A549 (cell line): Measurements from ENCODE around the gene DGKD. TPM values are rescaled to one million over a fixed set of nuclear protein-coding genes. Genes with fewer than 3 reads are reported as not detected.
A peak's percentile ranks its signal among the peaks of the same experiment; 100 is the strongest.

ENCODE experiments used
- ATAC-seq, 2 experiments: fragments of 200-7000 bp in 1 of 2; fragments of >200 bp in 1 of 2; cut with Nextera tagmentation in 1 of 2; cut with Tn5 transposase in 1 of 2; 3 replicates each; pipeline versions ENCODE4 v1.8.0 to v1.9.1; 2018 to 2020; ENCODE audit warnings: mild to moderate bottlenecking in 1 of 2, moderate library complexity in 1 of 2
- CTCF ChIA-PET: fragments of 300-600 bp; sonication (Branson Sonifier 250); formaldehyde crosslinking; extraction: SDS; loops from one replicate; lab custom pipeline; 2021; ENCODE audit warnings: antibody characterized with exemption, inconsistent platforms; lab: Yijun Ruan, JAX
- POLR2A ChIA-PET: fragments of 350-600 bp; formaldehyde crosslinking; extraction: SDS; loops from one replicate; lab custom pipeline; 2021; ENCODE audit warnings: antibody characterized with exemption, inconsistent platforms; lab: Yijun Ruan, JAX
- DNase-seq, 2 experiments: peaks; one replicate each; pipeline versions ENCODE4 v3.0.0 to v3.0.0-alpha.2; 2011 to 2016; ENCODE audit warnings: low read depth in 1 of 2, low spot score in 1 of 2
- FAIRE-seq: peaks from 2 replicates; lab custom pipeline; 2011; peaks lifted over from hg19 to GRCh38; lab: Jason Lieb, UNC
- H3K27ac ChIP-seq, 2 experiments: fragments of >200 bp; sonication (Bioruptor Twin); formaldehyde crosslinking; 3 replicates each; pipeline ENCODE4 v1.5.1; 2016 to 2017
- H3K4me1 ChIP-seq: fragments of >200 bp; sonication (Bioruptor Twin); formaldehyde crosslinking; 3 replicates; pipeline ENCODE4 v1.6.1; 2016
- H3K4me2 ChIP-seq: fragments of >200 bp; sonication (Bioruptor Twin); formaldehyde crosslinking; 3 replicates; pipeline ENCODE4 v1.6.1; 2016
- H3K4me3 ChIP-seq: fragments of >200 bp; sonication (Bioruptor Twin); formaldehyde crosslinking; 3 replicates; pipeline ENCODE4 v1.5.1; 2016
- H3K9me3 ChIP-seq: fragments of >200 bp; sonication (Bioruptor Twin); formaldehyde crosslinking; 3 replicates; pipeline ENCODE4 v1.6.1; 2016
- BHLHE40 ChIP-seq: IDR thresholded peaks from 2 replicates; pipeline ENCODE4 v1.6.1; 2012; ENCODE audit warnings: low read depth, low read length, inconsistent platforms
- CBX2 ChIP-seq: fragments of 200-600 bp; sonication (generic); IDR thresholded peaks from 2 replicates; pipeline ENCODE4 v1.6.1; 2016; ENCODE audit warnings: low read depth, mild to moderate bottlenecking, borderline replicate concordance
- CEBPB ChIP-seq, 2 experiments: fragments of >200 bp in 1 of 2; sonication (Bioruptor Twin) in 1 of 2; formaldehyde crosslinking in 1 of 2; IDR thresholded peaks; 2 replicates each; pipeline ENCODE4 v1.6.1; 2012 to 2016
- EHF ChIP-seq: fragments of 250-450 bp; sonication (Bioruptor Pico); IDR thresholded peaks from 2 replicates; pipeline ENCODE4 v1.5.0; 2020; ENCODE audit warnings: mild to moderate bottlenecking
- EP300 ChIP-seq, 2 experiments: fragments of >200 bp; sonication (Bioruptor Twin); formaldehyde crosslinking; IDR thresholded peaks; 2 replicates in 1 of 2; 3 replicates in 1 of 2; pipeline ENCODE4 v1.6.1; 2016 to 2017
- FOXS1 ChIP-seq: fragments of 250-450 bp; sonication (Bioruptor Pico); IDR thresholded peaks from 2 replicates; pipeline ENCODE4 v1.5.0; 2020; ENCODE audit warnings: mild to moderate bottlenecking, moderate library complexity
- GATA3 ChIP-seq: IDR thresholded peaks from 2 replicates; pipeline ENCODE4 v1.6.1; 2012; ENCODE audit warnings: borderline replicate concordance
- HDAC2 ChIP-seq: fragments of 200-600 bp; sonication (generic); IDR thresholded peaks from 2 replicates; pipeline ENCODE4 v1.6.1; 2016
- HOXA7 ChIP-seq: fragments of 250-450 bp; sonication (Bioruptor Pico); IDR thresholded peaks from 2 replicates; pipeline ENCODE4 v1.5.0; 2020; ENCODE audit warnings: mild to moderate bottlenecking, moderate library complexity
- HOXB13 ChIP-seq: fragments of 250-450 bp; sonication (Bioruptor Pico); IDR thresholded peaks from 2 replicates; pipeline ENCODE4 v1.5.0; 2020; ENCODE audit warnings: low read depth, mild to moderate bottlenecking, moderate library complexity
- HOXB5 ChIP-seq: fragments of 250-450 bp; sonication (Bioruptor Pico); IDR thresholded peaks from 2 replicates; pipeline ENCODE4 v1.5.0; 2020; ENCODE audit warnings: mild to moderate bottlenecking, moderate library complexity
- JUN ChIP-seq, 2 experiments: fragments of >200 bp; sonication (Bioruptor Twin); formaldehyde crosslinking; IDR thresholded peaks; 2 replicates in 1 of 2; 3 replicates in 1 of 2; pipeline ENCODE4 v1.6.1; 2016 to 2017
- JUNB ChIP-seq: fragments of >200 bp; sonication (Bioruptor Twin); formaldehyde crosslinking; IDR thresholded peaks from 2 replicates; pipeline ENCODE4 v1.6.1; 2016
- MAFK ChIP-seq: fragments of 450-650 bp; IDR thresholded peaks from 2 replicates; pipeline ENCODE4 v1.6.1; 2014; ENCODE audit not compliant: partially characterized antibody
- POLR2AphosphoS2 ChIP-seq: conservative IDR thresholded peaks from 2 replicates; pipeline ENCODE4 v1.6.1; 2012; ENCODE audit warnings: low read length, improper control_type of control experiment, inconsistent platforms
- RAD21 ChIP-seq, 2 experiments: fragments of >200 bp in 1 of 2; sonication (Bioruptor Twin) in 1 of 2; formaldehyde crosslinking in 1 of 2; IDR thresholded peaks in 1 of 2; conservative IDR thresholded peaks in 1 of 2; 2 replicates in 1 of 2; 3 replicates in 1 of 2; pipeline ENCODE4 v1.6.1; 2012 to 2018; ENCODE audit warnings: inconsistent platforms in 1 of 2
- RARB ChIP-seq: fragments of 250-450 bp; sonication (Bioruptor Pico); IDR thresholded peaks from 2 replicates; pipeline ENCODE4 v1.8.0; 2021; ENCODE audit warnings: mild to moderate bottlenecking, moderate library complexity
- SREBF2 ChIP-seq: fragments of 450-650 bp; IDR thresholded peaks from 2 replicates; pipeline ENCODE4 v1.6.1; 2014; ENCODE audit warnings: mild to moderate bottlenecking, moderate library complexity
- TFCP2L1 ChIP-seq: fragments of 250-450 bp; sonication (Bioruptor Pico); IDR thresholded peaks from 2 replicates; pipeline ENCODE4 v1.5.0; 2021; ENCODE audit warnings: mild to moderate bottlenecking
- WGBS: methylation state at CpG from one replicate; pipeline ENCODE4 v1.1.6; 2017; ENCODE audit errors: missing lambda C conversion rate; 5-methylcytosine and 5-hydroxymethylcytosine counted together
- polyA plus RNA-seq, 4 experiments: library from polyadenylated mRNA; depleted of rRNA in 3 of 4; stranded (reverse); fragments of >200 nt; fragmentation: RNase III in 1 of 4; extraction: RNeasy Plus Mini Kit Qiagen cat#74134 plus additional on column Dnase treatment in 1 of 4; gene quantifications; 2 replicates in 3 of 4; 3 replicates in 1 of 4; pipeline ENCODE4 v1.2.3, GENCODE V29; 2011 to 2017
- TF ChIP-seq, protein P1 (sequence below): fragments of 250-450 bp; sonication (Bioruptor Pico); IDR thresholded peaks from 2 replicates; pipeline ENCODE4 v1.5.0; 2020; ENCODE audit warnings: low read depth, mild to moderate bottlenecking, moderate library complexity
- TF ChIP-seq, protein P2 (sequence below): fragments of >200 bp; sonication (Bioruptor Twin); formaldehyde crosslinking; IDR thresholded peaks from 3 replicates; pipeline ENCODE4 v1.5.1; 2016
- TF ChIP-seq, protein P3 (sequence below): IDR thresholded peaks from 2 replicates; pipeline ENCODE4 v1.6.1; 2012
- TF ChIP-seq, protein P4 (sequence below): IDR thresholded peaks from 2 replicates; pipeline ENCODE4 v1.6.1; 2012; ENCODE audit warnings: low read depth, borderline replicate concordance
- TF ChIP-seq, protein P5 (sequence below): fragments of 450-650 bp; IDR thresholded peaks from 2 replicates; pipeline ENCODE4 v1.6.1; 2014; ENCODE audit warnings: antibody characterized with exemption

Gene DGKD
- polyA plus RNA-seq, 2 of the 4 experiments (the other 2 are of a cell fraction): 68.8 to 99.6 TPM

DNA sequence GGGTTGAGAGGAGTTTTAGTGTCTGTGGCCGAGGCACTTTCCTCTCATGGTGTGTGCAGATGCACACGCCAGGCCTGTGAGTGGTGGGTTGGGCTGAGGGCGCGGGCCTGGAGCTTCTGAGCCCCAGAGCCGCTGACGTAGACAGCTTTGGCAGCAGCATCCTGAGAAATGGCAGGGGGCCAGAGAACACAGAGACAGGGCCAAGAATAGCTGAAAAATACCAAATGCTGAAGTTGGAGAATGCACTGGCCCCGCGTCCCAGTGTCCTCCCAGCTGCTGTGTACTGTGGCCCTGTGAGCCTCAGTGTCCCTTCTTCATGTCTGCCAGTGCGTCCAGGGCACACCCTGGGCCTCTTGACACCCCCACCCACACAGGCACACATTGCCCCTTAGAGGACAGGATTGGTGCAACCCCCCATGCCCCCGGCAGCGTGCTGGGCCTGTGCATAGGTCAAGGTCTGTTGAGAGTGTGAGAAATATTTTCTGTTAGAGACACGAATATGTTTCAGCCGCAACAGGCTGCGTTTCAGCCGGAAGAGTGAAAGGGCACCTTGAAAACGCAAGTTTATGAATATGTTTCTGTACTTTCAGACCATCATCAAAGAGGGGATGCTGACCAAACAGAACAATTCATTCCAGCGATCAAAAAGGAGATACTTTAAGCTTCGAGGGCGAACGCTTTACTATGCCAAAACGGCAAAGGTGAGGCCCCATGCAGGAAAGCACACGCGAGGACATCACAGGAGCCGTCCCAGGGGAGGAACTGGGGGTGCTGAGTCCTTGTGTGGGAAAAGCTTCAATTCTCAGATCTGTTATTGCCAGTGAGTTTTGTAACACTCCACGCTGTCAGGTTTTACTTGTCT lies 33.6 kb downstream of the DGKD start:
- peak; percentile 59 for TF ChIP-seq MAFK
- TF ChIP-seq JUN (IDR thresholded peaks at IDR 0.05): peak in 1 of 2 experiments; percentile 47; a peak in 2 of 5 replicates
- TF ChIP-seq HDAC2: no peak
- TF ChIP-seq RARB: peak; percentile 9; the same call in 1 of the 2 replicates
- TF ChIP-seq, protein P1, sequence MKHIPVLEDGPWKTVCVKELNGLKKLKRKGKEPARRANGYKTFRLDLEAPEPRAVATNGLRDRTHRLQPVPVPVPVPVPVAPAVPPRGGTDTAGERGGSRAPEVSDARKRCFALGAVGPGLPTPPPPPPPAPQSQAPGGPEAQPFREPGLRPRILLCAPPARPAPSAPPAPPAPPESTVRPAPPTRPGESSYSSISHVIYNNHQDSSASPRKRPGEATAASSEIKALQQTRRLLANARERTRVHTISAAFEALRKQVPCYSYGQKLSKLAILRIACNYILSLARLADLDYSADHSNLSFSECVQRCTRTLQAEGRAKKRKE (CRISPR knock-in tag): peak; percentile 71; the same call in 1 of the 2 replicates
- TF ChIP-seq, protein P2, sequence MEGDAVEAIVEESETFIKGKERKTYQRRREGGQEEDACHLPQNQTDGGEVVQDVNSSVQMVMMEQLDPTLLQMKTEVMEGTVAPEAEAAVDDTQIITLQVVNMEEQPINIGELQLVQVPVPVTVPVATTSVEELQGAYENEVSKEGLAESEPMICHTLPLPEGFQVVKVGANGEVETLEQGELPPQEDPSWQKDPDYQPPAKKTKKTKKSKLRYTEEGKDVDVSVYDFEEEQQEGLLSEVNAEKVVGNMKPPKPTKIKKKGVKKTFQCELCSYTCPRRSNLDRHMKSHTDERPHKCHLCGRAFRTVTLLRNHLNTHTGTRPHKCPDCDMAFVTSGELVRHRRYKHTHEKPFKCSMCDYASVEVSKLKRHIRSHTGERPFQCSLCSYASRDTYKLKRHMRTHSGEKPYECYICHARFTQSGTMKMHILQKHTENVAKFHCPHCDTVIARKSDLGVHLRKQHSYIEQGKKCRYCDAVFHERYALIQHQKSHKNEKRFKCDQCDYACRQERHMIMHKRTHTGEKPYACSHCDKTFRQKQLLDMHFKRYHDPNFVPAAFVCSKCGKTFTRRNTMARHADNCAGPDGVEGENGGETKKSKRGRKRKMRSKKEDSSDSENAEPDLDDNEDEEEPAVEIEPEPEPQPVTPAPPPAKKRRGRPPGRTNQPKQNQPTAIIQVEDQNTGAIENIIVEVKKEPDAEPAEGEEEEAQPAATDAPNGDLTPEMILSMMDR: no peak
- TF ChIP-seq BHLHE40: 0 out of 2 replicates have a peak, but pooled peaks have one; percentile 10
- TF ChIP-seq FOXS1 (CRISPR knock-in tag): peak; percentile 68; the same call in 1 of the 2 replicates
- TF ChIP-seq EHF (CRISPR knock-in tag): 0 out of 2 replicates have a peak, but pooled peaks have one; percentile 49
- TF ChIP-seq JUNB: 0 out of 2 replicates have a peak, but pooled peaks have one; percentile 18
- no peak for TF ChIP-seq POLR2AphosphoS2
- TF ChIP-seq TFCP2L1: no peak
- peak; percentile 62; the same call in 1 of the 2 replicates for TF ChIP-seq GATA3
- TF ChIP-seq EP300 (IDR thresholded peaks at IDR 0.05): peak; percentile 24 to 32; a peak in 2 of 5 replicates
- no peak for TF ChIP-seq HOXA7 (CRISPR knock-in tag)
- TF ChIP-seq HOXB5 (CRISPR knock-in tag): peak; percentile 79
- TF ChIP-seq HOXB13 (CRISPR knock-in tag): 0 out of 2 replicates have a peak, but pooled peaks have one; percentile 30
- TF ChIP-seq, protein P3, sequence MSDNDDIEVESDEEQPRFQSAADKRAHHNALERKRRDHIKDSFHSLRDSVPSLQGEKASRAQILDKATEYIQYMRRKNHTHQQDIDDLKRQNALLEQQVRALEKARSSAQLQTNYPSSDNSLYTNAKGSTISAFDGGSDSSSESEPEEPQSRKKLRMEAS: peak; percentile 50; the same call in 1 of the 2 replicates
- TF ChIP-seq, protein P4, sequence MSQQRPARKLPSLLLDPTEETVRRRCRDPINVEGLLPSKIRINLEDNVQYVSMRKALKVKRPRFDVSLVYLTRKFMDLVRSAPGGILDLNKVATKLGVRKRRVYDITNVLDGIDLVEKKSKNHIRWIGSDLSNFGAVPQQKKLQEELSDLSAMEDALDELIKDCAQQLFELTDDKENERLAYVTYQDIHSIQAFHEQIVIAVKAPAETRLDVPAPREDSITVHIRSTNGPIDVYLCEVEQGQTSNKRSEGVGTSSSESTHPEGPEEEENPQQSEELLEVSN: peak; percentile 32; the same call in 1 of the 2 replicates
- TF ChIP-seq SREBF2: no peak
- peak overlapping the region; percentile 86 to 92 for H3K27ac ChIP-seq
- ATAC-seq (peak; percentile 65 to 78), DNase-seq (peak; percentile 66 to 88), FAIRE-seq (no peak)
- no peaks in the 10 kb centered on the region for H3K9me3 ChIP-seq
- peak overlapping the region; percentile 10; the same call in 2 of the 3 replicates for H3K4me3 ChIP-seq
- ChIA-PET POLR2A (interaction anchor here (0.8 kb wide), 1 partner anchor 31 kb away, joined by 6 read pairs; no protein-coding TSS in a partner anchor), CTCF (interaction anchor here (0.9 to 2.8 kb wide), 7 partner anchors 13 to 123 kb away, joined by 3 to 16 read pairs (median 3); no protein-coding TSS in a partner anchor)
- WGBS: 46% methylated on average over 23 of the region's 25 CpGs
- peaks cover 74% of the 10 kb centered on the region for H3K4me1 ChIP-seq
- H3K4me2 ChIP-seq: peak overlapping the region; percentile 73

DNA sequence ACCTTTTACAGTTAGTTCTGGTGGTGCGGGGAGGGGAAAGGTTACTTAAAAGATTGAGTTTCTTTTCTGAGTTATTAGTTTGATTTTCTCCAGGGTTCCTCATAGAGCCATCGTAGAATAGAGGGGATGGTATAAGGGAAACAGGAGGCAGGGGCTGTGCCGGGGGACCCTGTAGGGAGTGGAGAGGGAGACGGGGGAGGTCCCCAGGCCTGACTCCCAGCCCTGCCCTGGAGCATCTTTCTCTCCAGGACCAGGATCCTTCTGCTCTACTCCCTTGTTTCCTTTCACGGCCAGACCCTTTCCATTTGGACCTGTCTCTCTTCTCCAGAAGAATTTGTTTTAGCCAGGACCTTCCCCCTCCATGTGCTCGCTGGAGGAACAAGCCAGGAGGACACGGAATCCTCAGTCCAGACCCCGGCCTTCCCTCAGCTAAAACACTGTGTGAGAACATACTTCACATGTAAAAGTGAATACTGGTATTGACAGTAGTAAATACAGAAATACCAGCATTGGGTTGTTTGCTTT lies 35.4 kb downstream of the DGKD start:
- 90% methylated on average over 8 of the region's 8 CpGs for WGBS
- Histone ChIP-seq H3K4me1 (peaks cover 59% of the 10 kb centered on the region), H3K9me3 (no peaks in the 10 kb centered on the region), H3K4me3 (no peak overlapping the region), H3K4me2 (no peak overlapping the region), H3K27ac (peak overlapping the region; percentile 86 to 92; a peak in 5 of 6 replicates)
- ATAC-seq (no peak), DNase-seq (no peak), FAIRE-seq (no peak)
- TF ChIP-seq CEBPB (IDR thresholded peaks at IDR 0.05): no peak
- no peak for TF ChIP-seq RAD21 (conservative IDR thresholded peaks at IDR 0.05 in 1 of 2, IDR thresholded peaks at IDR 0.05 in 1 of 2)
- TF ChIP-seq CBX2: no peak
- TF ChIP-seq, protein P5, sequence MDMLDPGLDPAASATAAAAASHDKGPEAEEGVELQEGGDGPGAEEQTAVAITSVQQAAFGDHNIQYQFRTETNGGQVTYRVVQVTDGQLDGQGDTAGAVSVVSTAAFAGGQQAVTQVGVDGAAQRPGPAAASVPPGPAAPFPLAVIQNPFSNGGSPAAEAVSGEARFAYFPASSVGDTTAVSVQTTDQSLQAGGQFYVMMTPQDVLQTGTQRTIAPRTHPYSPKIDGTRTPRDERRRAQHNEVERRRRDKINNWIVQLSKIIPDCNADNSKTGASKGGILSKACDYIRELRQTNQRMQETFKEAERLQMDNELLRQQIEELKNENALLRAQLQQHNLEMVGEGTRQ: no peak
- no peak for TF ChIP-seq FOXS1 (CRISPR knock-in tag)
- CTCF ChIA-PET: interaction anchor here (1.4 to 2.8 kb wide), 2 partner anchors 15 to 58 kb away, joined by 3 to 8 read pairs; no protein-coding TSS in a partner anchor
- POLR2A ChIA-PET: no interaction called here
